Sigmoid colon (tissue), 3 donors: ENCODE measurements around the gene RAD51C.

Source experiments
- CTCF ChIP-seq, 4 experiments: fragments of 450-650 bp in 3 of 4; fragments of 200-600 bp in 1 of 4; IDR thresholded peaks; one replicate each; pipeline ENCODE4 v1.5.1; 2016 to 2019; ENCODE audit warnings: antibody characterized with exemption in 4 of 4, mild to moderate bottlenecking in 3 of 4, moderate library complexity in 2 of 4
- POLR2A ChIP-seq, 2 donors: fragments of 450-650 bp; IDR thresholded peaks; one replicate each; pipeline ENCODE4 v1.6.1; 2016; ENCODE audit warnings: antibody characterized with exemption in 2 of 2, mild to moderate bottlenecking in 2 of 2, moderate library complexity in 2 of 2

- TF ChIP-seq CTCF (IDR thresholded peaks at IDR 0.05) (no peak), POLR2A (IDR thresholded peaks at IDR 0.05) (no peak)
Measured at GRCh38 chr17:58747674-58748073, 55.3 kb downstream of the RAD51C start.
